HepG2 (cell line): Measurements from ENCODE around the gene HORMAD2. TPM values are rescaled to one million over a fixed set of nuclear protein-coding genes. Genes with fewer than 3 reads are reported as not detected.

Source experiments
- ADNP ChIP-seq: sonication (generic); formaldehyde crosslinking; IDR thresholded peaks from 2 replicates; pipeline ENCODE4 v1.4.0; 2020; ENCODE audit warnings: missing genetic modification reagents
- AKAP8 ChIP-seq: sonication (generic); formaldehyde crosslinking; IDR thresholded peaks from 2 replicates; pipeline ENCODE4 v1.5.1; 2020; ENCODE audit warnings: mild to moderate bottlenecking, missing genetic modification reagents
- ATF7-NPFF ChIP-seq: sonication (generic); formaldehyde crosslinking; IDR thresholded peaks from 2 replicates; pipeline ENCODE4 v1.8.1; 2023; ENCODE audit warnings: mild to moderate bottlenecking, low read depth, missing genetic modification reagents, moderate library complexity
- KLF6 ChIP-seq: IDR thresholded peaks from 2 replicates; pipeline ENCODE4 v1.8.0; 2016; ENCODE audit warnings: missing biosample characterization, missing genetic modification reagents
- MED1 ChIP-seq: sonication (generic); formaldehyde crosslinking; IDR thresholded peaks from 2 replicates; pipeline ENCODE4 v1.4.0; 2020; ENCODE audit warnings: missing genetic modification reagents
- NFKBIZ ChIP-seq: IDR thresholded peaks from 2 replicates; pipeline ENCODE4 v1.6.1; 2018; ENCODE audit warnings: missing genetic modification reagents, missing compliant biosample characterization
- NR3C1 ChIP-seq: sonication (generic); formaldehyde crosslinking; IDR thresholded peaks from 2 replicates; pipeline ENCODE4 v1.4.0; 2020; ENCODE audit warnings: missing genetic modification reagents
- NRL ChIP-seq: sonication (generic); formaldehyde crosslinking; IDR thresholded peaks from 2 replicates; pipeline ENCODE4 v1.5.0; 2020; ENCODE audit warnings: missing genetic modification reagents, mild to moderate bottlenecking, moderate library complexity, borderline replicate concordance
- RFX1 ChIP-seq: fragments of 450-650 bp; IDR thresholded peaks from 2 replicates; pipeline ENCODE4 v1.6.1; 2017
- SNAPC2 ChIP-seq: sonication (generic); formaldehyde crosslinking; IDR thresholded peaks from 2 replicates; pipeline ENCODE4 v1.8.1; 2022; ENCODE audit warnings: mild to moderate bottlenecking, missing genetic modification reagents
- SOX13 ChIP-seq, 3 experiments: fragments of 450-650 bp in 1 of 3; sonication (generic) in 1 of 3; formaldehyde crosslinking in 1 of 3; IDR thresholded peaks in 2 of 3; conservative IDR thresholded peaks in 1 of 3; 2 replicates each; pipeline versions ENCODE4 v1.5.0 to v1.6.1; 2016 to 2020; ENCODE audit warnings: antibody characterized with exemption in 1 of 3, mild to moderate bottlenecking in 1 of 3, missing compliant biosample characterization in 1 of 3, missing genetic modification reagents in 1 of 3, moderate library complexity in 1 of 3
- SPEN ChIP-seq: sonication (generic); formaldehyde crosslinking; IDR thresholded peaks from 2 replicates; pipeline ENCODE4 v1.5.1; 2020; ENCODE audit warnings: low read depth, mild to moderate bottlenecking, missing genetic modification reagents
- TBX2 ChIP-seq: sonication (generic); formaldehyde crosslinking; IDR thresholded peaks from 2 replicates; pipeline ENCODE4 v1.5.0; 2020; ENCODE audit warnings: missing genetic modification reagents, mild to moderate bottlenecking, borderline replicate concordance
- ZNF331 ChIP-seq: sonication (generic); formaldehyde crosslinking; IDR thresholded peaks from 2 replicates; pipeline ENCODE4 v1.4.0; 2020; ENCODE audit warnings: missing genetic modification reagents
- ZNF441 ChIP-seq: sonication (generic); formaldehyde crosslinking; IDR thresholded peaks from 2 replicates; pipeline ENCODE4 v1.7.0; 2021; ENCODE audit warnings: missing genetic modification reagents, borderline replicate concordance
- ZNF607 ChIP-seq: sonication (generic); formaldehyde crosslinking; IDR thresholded peaks from 2 replicates; pipeline ENCODE4 v1.5.1; 2020; ENCODE audit warnings: missing genetic modification reagents, mild to moderate bottlenecking, borderline replicate concordance
- ZNF713 ChIP-seq: sonication (generic); formaldehyde crosslinking; IDR thresholded peaks from 2 replicates; pipeline ENCODE4 v1.4.0; 2020; ENCODE audit warnings: mild to moderate bottlenecking, missing genetic modification reagents
- ZNF75D ChIP-seq: sonication (generic); formaldehyde crosslinking; IDR thresholded peaks from 2 replicates; pipeline ENCODE4 v1.8.1; 2023; ENCODE audit warnings: missing genetic modification reagents, mild to moderate bottlenecking, borderline replicate concordance
- ZSCAN21 ChIP-seq: sonication (generic); formaldehyde crosslinking; IDR thresholded peaks from 2 replicates; pipeline ENCODE4 v1.8.0; 2022; ENCODE audit warnings: mild to moderate bottlenecking, missing genetic modification reagents, moderate library complexity, borderline replicate concordance
- polyA plus RNA-seq, 8 experiments: library from polyadenylated mRNA; depleted of rRNA in 3 of 8; stranded (reverse) in 7 of 8; unstranded in 1 of 8; fragments of >200 nt; fragmentation: Illumina TruSeq in 4 of 8; extraction: Trizol in 4 of 8; gene quantifications; 2 replicates each; pipeline versions ENCODE4 v1.2.1 to v1.2.3, GENCODE V29; 2011 to 2016; ENCODE audit warnings: low read depth in 4 of 8, missing spikeins in 1 of 8, mixed read lengths in 1 of 8; ENCODE audit not compliant: insufficient read depth in 1 of 8
- total RNA-seq, 5 experiments: library from RNA; depleted of rRNA; stranded (reverse); fragments of >200 nt; fragmentation: Illumina TruSeq; extraction: Trizol; gene quantifications; 2 replicates each; pipeline ENCODE4 v1.2.3, GENCODE V29; 2016; ENCODE audit warnings: low read depth in 1 of 5
- TF ChIP-seq, protein P1 (sequence below): sonication (generic); formaldehyde crosslinking; IDR thresholded peaks from 2 replicates; pipeline ENCODE4 v1.4.0; 2020; ENCODE audit warnings: missing genetic modification reagents
- TF ChIP-seq, protein P2 (sequence below): sonication (generic); formaldehyde crosslinking; IDR thresholded peaks from 2 replicates; pipeline ENCODE4 v1.8.1; 2023; ENCODE audit warnings: mild to moderate bottlenecking, moderate library complexity, missing genetic modification reagents
- TF ChIP-seq, protein P3 (sequence below): sonication (generic); formaldehyde crosslinking; IDR thresholded peaks from 2 replicates; pipeline ENCODE4 v1.9.0; 2022; ENCODE audit warnings: missing genetic modification reagents, mild to moderate bottlenecking, borderline replicate concordance
- TF ChIP-seq, protein P4 (sequence below): sonication (generic); formaldehyde crosslinking; conservative IDR thresholded peaks from 2 replicates; pipeline ENCODE4 v1.5.0; 2020; ENCODE audit warnings: missing genetic modification reagents

Gene HORMAD2
- total and polyA plus RNA-seq, 2 of the 13 experiments (the other 11 are each of a cell fraction or from before 2014, with no cell fraction given) = not detected

GRCh38 chr22:30208631-30209603 lies 128.7 kb downstream of the HORMAD2 start (continued):
- TF ChIP-seq, protein P1, sequence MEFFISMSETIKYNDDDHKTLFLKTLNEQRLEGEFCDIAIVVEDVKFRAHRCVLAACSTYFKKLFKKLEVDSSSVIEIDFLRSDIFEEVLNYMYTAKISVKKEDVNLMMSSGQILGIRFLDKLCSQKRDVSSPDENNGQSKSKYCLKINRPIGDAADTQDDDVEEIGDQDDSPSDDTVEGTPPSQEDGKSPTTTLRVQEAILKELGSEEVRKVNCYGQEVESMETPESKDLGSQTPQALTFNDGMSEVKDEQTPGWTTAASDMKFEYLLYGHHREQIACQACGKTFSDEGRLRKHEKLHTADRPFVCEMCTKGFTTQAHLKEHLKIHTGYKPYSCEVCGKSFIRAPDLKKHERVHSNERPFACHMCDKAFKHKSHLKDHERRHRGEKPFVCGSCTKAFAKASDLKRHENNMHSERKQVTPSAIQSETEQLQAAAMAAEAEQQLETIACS (CRISPR knock-in tag) = no peak
- TF ChIP-seq ZNF331 (CRISPR knock-in tag) (0 out of 2 replicates have a peak, but pooled peaks have one; percentile 13), NFKBIZ (CRISPR knock-in tag) (no peak), SPEN (CRISPR knock-in tag) (0 out of 2 replicates have a peak, but pooled peaks have one; percentile 23), NR3C1 (no peak), KLF6 (0 out of 2 replicates have a peak, but pooled peaks have one; percentile 57), ZNF607 (0 out of 2 replicates have a peak, but pooled peaks have one; percentile 59), ADNP (CRISPR knock-in tag) (no peak), NRL (CRISPR knock-in tag) (no peak; the same call in 1 of the 2 replicates), ZNF441 (CRISPR knock-in tag) (peak; percentile 63; the same call in 1 of the 2 replicates), SNAPC2 (CRISPR knock-in tag) (0 out of 2 replicates have a peak, but pooled peaks have one; percentile 50), TBX2 (CRISPR knock-in tag) (no peak), SOX13 (IDR thresholded peaks at IDR 0.05) (no peak), SOX13 (CRISPR knock-in tag; conservative IDR thresholded peaks at IDR 0.05 in 1 of 2, IDR thresholded peaks at IDR 0.05 in 1 of 2) (peak in 1 of 2 experiments; percentile 9; a peak in 1 of 4 replicates), ZNF713 (no peak), RFX1 (no peak), ZNF75D (CRISPR knock-in tag) (no peak), ZSCAN21 (CRISPR knock-in tag) (0 out of 2 replicates have a peak, but pooled peaks have one; percentile 25), ATF7-NPFF (CRISPR knock-in tag) (0 out of 2 replicates have a peak, but pooled peaks have one; percentile 41), AKAP8 (CRISPR knock-in tag) (no peak), MED1 (peak; percentile 83)
- TF ChIP-seq, protein P2, sequence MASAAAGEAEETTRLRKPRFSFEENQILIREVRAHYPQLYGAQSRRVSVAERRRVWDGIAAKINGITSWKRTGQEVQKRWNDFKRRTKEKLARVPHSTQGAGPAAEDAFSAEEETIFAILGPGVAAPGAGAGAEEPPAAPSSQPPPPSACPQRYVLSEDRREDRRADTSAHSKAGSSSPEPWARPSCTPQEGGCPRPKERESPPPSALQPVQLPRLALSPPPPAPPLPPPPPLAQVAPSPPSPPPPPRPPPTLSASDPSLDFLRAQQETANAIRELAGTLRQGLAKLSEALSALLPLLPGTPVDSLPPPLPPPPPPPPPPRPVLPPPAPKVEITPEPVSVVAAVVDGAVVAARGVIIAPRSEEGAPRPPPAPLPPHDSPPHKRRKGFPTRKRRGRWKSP = peak; percentile 40; the same call in 1 of the 2 replicates
- TF ChIP-seq, protein P3, sequence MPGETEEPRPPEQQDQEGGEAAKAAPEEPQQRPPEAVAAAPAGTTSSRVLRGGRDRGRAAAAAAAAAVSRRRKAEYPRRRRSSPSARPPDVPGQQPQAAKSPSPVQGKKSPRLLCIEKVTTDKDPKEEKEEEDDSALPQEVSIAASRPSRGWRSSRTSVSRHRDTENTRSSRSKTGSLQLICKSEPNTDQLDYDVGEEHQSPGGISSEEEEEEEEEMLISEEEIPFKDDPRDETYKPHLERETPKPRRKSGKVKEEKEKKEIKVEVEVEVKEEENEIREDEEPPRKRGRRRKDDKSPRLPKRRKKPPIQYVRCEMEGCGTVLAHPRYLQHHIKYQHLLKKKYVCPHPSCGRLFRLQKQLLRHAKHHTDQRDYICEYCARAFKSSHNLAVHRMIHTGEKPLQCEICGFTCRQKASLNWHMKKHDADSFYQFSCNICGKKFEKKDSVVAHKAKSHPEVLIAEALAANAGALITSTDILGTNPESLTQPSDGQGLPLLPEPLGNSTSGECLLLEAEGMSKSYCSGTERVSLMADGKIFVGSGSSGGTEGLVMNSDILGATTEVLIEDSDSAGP (CRISPR knock-in tag) = peak; percentile 52; the same call in 1 of the 2 replicates
- TF ChIP-seq, protein P4, sequence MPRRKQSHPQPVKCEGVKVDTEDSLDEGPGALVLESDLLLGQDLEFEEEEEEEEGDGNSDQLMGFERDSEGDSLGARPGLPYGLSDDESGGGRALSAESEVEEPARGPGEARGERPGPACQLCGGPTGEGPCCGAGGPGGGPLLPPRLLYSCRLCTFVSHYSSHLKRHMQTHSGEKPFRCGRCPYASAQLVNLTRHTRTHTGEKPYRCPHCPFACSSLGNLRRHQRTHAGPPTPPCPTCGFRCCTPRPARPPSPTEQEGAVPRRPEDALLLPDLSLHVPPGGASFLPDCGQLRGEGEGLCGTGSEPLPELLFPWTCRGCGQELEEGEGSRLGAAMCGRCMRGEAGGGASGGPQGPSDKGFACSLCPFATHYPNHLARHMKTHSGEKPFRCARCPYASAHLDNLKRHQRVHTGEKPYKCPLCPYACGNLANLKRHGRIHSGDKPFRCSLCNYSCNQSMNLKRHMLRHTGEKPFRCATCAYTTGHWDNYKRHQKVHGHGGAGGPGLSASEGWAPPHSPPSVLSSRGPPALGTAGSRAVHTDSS (CRISPR knock-in tag) = no peak
